HepG2 (cell line): ENCODE measurements around the gene CABP4. TPM values are rescaled to one million over a fixed set of nuclear protein-coding genes. Genes with fewer than 3 reads are reported as not detected.

ENCODE experiments used
- GABPB1 ChIP-seq: IDR thresholded peaks from 2 replicates; pipeline ENCODE4 v1.6.1; 2016; ENCODE audit warnings: mild to moderate bottlenecking, missing genetic modification reagents, moderate library complexity, missing compliant biosample characterization
- HINFP ChIP-seq: sonication (generic); formaldehyde crosslinking; IDR thresholded peaks from 2 replicates; pipeline ENCODE4 v1.4.0; 2020; ENCODE audit warnings: low read depth, mild to moderate bottlenecking, missing genetic modification reagents
- HOMEZ ChIP-seq: IDR thresholded peaks from 2 replicates; pipeline ENCODE4 v1.6.1; 2016; ENCODE audit warnings: low read depth
- IKZF4 ChIP-seq: sonication (generic); formaldehyde crosslinking; IDR thresholded peaks from 2 replicates; pipeline ENCODE4 v1.5.1; 2020; ENCODE audit warnings: borderline replicate concordance, mild to moderate bottlenecking, low read depth, missing genetic modification reagents; ENCODE audit errors: not compliant biosample characterization
- KAT7 ChIP-seq: IDR thresholded peaks from 2 replicates; pipeline ENCODE4 v1.6.1; 2018; ENCODE audit warnings: borderline replicate concordance, missing compliant biosample characterization
- KDM4B ChIP-seq: sonication (generic); formaldehyde crosslinking; IDR thresholded peaks from 2 replicates; pipeline ENCODE4 v1.4.0; 2020; ENCODE audit warnings: missing genetic modification reagents
- NR2C2 ChIP-seq: sonication (generic); formaldehyde crosslinking; IDR thresholded peaks from 2 replicates; pipeline ENCODE4 v1.4.0; 2020; ENCODE audit warnings: missing genetic modification reagents, mild to moderate bottlenecking, moderate library complexity, borderline replicate concordance
- POGK ChIP-seq: sonication (generic); formaldehyde crosslinking; conservative IDR thresholded peaks from 2 replicates; pipeline ENCODE4 v1.8.0; 2022; ENCODE audit warnings: mild to moderate bottlenecking, moderate library complexity, missing genetic modification reagents
- POLR2AphosphoS5 ChIP-seq: IDR thresholded peaks from 2 replicates; pipeline ENCODE4 v1.6.1; 2012; ENCODE audit warnings: low read depth, low read length
- RBFOX2 ChIP-seq: fragments of 200-400 bp; formaldehyde crosslinking; IDR thresholded peaks from 2 replicates; pipeline ENCODE4 v1.6.1; 2017; ENCODE audit warnings: low read depth, mild to moderate bottlenecking, low read length
- STAT5B ChIP-seq: sonication (generic); formaldehyde crosslinking; IDR thresholded peaks from 2 replicates; pipeline ENCODE4 v1.4.0; 2020; ENCODE audit warnings: missing genetic modification reagents
- THYN1 ChIP-seq: sonication (generic); formaldehyde crosslinking; IDR thresholded peaks from 2 replicates; pipeline ENCODE4 v1.8.1; 2023; ENCODE audit warnings: low read depth, mild to moderate bottlenecking, moderate library complexity, missing genetic modification reagents, borderline replicate concordance
- TOPORS ChIP-seq: sonication (generic); formaldehyde crosslinking; IDR thresholded peaks from 2 replicates; pipeline ENCODE4 v1.8.0; 2023; ENCODE audit warnings: mild to moderate bottlenecking, missing genetic modification reagents
- YEATS4 ChIP-seq: sonication (generic); formaldehyde crosslinking; IDR thresholded peaks from 2 replicates; pipeline ENCODE4 v1.4.0; 2020; ENCODE audit warnings: missing genetic modification reagents, borderline replicate concordance
- ZFP90 ChIP-seq: sonication (generic); formaldehyde crosslinking; IDR thresholded peaks from 2 replicates; pipeline ENCODE4 v1.8.0; 2022; ENCODE audit warnings: missing genetic modification reagents, mild to moderate bottlenecking, inconsistent platforms, borderline replicate concordance
- ZNF224 ChIP-seq: sonication (generic); formaldehyde crosslinking; IDR thresholded peaks from 2 replicates; pipeline ENCODE4 v1.5.0; 2020; ENCODE audit warnings: mild to moderate bottlenecking, missing genetic modification reagents
- ZNF567 ChIP-seq: sonication (generic); formaldehyde crosslinking; IDR thresholded peaks from 2 replicates; pipeline ENCODE4 v1.8.1; 2023; ENCODE audit warnings: mild to moderate bottlenecking, missing genetic modification reagents, borderline replicate concordance
- ZNF605 ChIP-seq: sonication (generic); formaldehyde crosslinking; IDR thresholded peaks from 2 replicates; pipeline ENCODE4 v1.8.0; 2022; ENCODE audit warnings: mild to moderate bottlenecking, missing genetic modification reagents
- ZZZ3 ChIP-seq: sonication (generic); formaldehyde crosslinking; IDR thresholded peaks from 2 replicates; pipeline ENCODE4 v1.4.0; 2020; ENCODE audit warnings: missing genetic modification reagents, mild to moderate bottlenecking, borderline replicate concordance
- polyA plus RNA-seq, 8 experiments: library from polyadenylated mRNA; depleted of rRNA in 3 of 8; stranded (reverse) in 7 of 8; unstranded in 1 of 8; fragments of >200 nt; fragmentation: Illumina TruSeq in 4 of 8; extraction: Trizol in 4 of 8; gene quantifications; 2 replicates each; pipeline versions ENCODE4 v1.2.1 to v1.2.3, GENCODE V29; 2011 to 2016; ENCODE audit warnings: low read depth in 4 of 8, missing spikeins in 1 of 8, mixed read lengths in 1 of 8; ENCODE audit not compliant: insufficient read depth in 1 of 8
- total RNA-seq, 5 experiments: library from RNA; depleted of rRNA; stranded (reverse); fragments of >200 nt; fragmentation: Illumina TruSeq; extraction: Trizol; gene quantifications; 2 replicates each; pipeline ENCODE4 v1.2.3, GENCODE V29; 2016; ENCODE audit warnings: low read depth in 1 of 5
- TF ChIP-seq, protein P1 (sequence below): sonication (generic); formaldehyde crosslinking; IDR thresholded peaks from 2 replicates; pipeline ENCODE4 v1.5.1; 2020; ENCODE audit warnings: mild to moderate bottlenecking, missing genetic modification reagents, moderate library complexity

The CABP4 gene
- total and polyA plus RNA-seq, 2 of the 13 experiments (the other 11 are each of a cell fraction or from before 2014, with no cell fraction given), result not detected

DNA sequence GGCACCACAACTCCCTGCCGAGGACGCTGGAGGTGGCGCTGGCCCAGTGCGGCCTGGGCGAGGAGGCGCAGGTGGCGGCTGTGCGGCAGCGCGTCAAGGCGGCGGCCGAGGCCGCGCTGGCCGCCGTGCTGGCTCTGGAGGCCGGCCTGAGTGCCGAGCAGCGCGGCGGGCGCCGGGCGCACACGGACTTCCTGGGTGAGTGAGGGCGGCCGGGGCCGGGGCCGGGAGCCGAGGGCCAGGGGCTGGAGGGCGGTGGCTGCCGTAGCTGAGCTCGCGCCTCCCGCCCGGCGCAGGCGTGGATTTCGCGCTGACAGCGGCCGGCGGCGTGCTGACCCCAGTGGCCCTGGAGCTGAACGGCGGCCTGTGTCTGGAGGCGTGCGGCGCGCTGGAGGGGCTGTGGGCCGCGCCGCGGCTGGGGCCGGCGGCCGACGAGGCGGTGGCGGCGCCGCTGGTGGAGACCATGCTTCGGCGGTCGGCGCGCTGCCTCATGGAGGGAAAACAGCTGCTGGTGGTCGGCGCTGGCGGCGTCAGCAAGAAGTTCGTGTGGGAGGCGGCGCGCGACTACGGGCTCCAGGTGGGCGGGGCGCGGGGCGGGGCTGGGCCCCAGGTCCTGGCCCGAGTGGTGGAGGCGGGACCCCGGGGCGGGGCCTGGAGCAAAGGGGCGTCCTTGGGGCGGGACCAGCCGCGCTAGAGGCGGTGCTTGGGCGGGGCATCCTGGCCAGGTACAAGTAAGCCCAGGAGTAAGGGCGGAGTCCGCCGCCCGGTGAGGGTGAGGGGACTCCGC lies 34.3 kb upstream of the CABP4 start (continued):
- TF ChIP-seq HINFP (CRISPR knock-in tag), result no peak
- TF ChIP-seq HOMEZ (CRISPR knock-in tag), result no peak
- TF ChIP-seq NR2C2 (CRISPR knock-in tag), result no peak
- no peak for TF ChIP-seq POGK (CRISPR knock-in tag)
- no peak for TF ChIP-seq KDM4B (CRISPR knock-in tag)
- no peak for TF ChIP-seq ZZZ3 (CRISPR knock-in tag)
- TF ChIP-seq RBFOX2, result peak; percentile 72
- peak; percentile 37; the same call in 1 of the 2 replicates for TF ChIP-seq GABPB1 (CRISPR knock-in tag)
- no peak for TF ChIP-seq STAT5B (CRISPR knock-in tag)
- peak; percentile 62; the same call in 1 of the 2 replicates for TF ChIP-seq YEATS4 (CRISPR knock-in tag)
- TF ChIP-seq IKZF4, result no peak
- no peak for TF ChIP-seq ZNF224 (CRISPR knock-in tag)
- TF ChIP-seq ZNF567 (CRISPR knock-in tag), result no peak
- no peak for TF ChIP-seq ZNF605
- peak; percentile 57; the same call in 1 of the 2 replicates for TF ChIP-seq POLR2AphosphoS5
- no peak for TF ChIP-seq THYN1
- TF ChIP-seq TOPORS (CRISPR knock-in tag), result no peak; the same call in 1 of the 2 replicates
- 0 out of 2 replicates have a peak, but pooled peaks have one; percentile 21 for TF ChIP-seq ZFP90 (CRISPR knock-in tag)
- TF ChIP-seq, protein P1, sequence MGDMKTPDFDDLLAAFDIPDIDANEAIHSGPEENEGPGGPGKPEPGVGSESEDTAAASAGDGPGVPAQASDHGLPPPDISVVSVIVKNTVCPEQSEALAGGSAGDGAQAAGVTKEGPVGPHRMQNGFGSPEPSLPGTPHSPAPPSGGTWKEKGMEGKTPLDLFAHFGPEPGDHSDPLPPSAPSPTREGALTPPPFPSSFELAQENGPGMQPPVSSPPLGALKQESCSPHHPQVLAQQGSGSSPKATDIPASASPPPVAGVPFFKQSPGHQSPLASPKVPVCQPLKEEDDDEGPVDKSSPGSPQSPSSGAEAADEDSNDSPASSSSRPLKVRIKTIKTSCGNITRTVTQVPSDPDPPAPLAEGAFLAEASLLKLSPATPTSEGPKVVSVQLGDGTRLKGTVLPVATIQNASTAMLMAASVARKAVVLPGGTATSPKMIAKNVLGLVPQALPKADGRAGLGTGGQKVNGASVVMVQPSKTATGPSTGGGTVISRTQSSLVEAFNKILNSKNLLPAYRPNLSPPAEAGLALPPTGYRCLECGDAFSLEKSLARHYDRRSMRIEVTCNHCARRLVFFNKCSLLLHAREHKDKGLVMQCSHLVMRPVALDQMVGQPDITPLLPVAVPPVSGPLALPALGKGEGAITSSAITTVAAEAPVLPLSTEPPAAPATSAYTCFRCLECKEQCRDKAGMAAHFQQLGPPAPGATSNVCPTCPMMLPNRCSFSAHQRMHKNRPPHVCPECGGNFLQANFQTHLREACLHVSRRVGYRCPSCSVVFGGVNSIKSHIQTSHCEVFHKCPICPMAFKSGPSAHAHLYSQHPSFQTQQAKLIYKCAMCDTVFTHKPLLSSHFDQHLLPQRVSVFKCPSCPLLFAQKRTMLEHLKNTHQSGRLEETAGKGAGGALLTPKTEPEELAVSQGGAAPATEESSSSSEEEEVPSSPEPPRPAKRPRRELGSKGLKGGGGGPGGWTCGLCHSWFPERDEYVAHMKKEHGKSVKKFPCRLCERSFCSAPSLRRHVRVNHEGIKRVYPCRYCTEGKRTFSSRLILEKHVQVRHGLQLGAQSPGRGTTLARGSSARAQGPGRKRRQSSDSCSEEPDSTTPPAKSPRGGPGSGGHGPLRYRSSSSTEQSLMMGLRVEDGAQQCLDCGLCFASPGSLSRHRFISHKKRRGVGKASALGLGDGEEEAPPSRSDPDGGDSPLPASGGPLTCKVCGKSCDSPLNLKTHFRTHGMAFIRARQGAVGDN (CRISPR knock-in tag), result peak; percentile 69
- no peak for TF ChIP-seq KAT7 (CRISPR knock-in tag)
